DND-41 (cell line): ENCODE data around the gene ZNF497.

Source experiments
- CTCF ChIP-seq: IDR thresholded peaks from 2 replicates; pipeline ENCODE4 v1.5.1; 2012; ENCODE audit warnings: borderline replicate concordance, low read length, moderate library complexity, mild to moderate bottlenecking; ENCODE audit not compliant: poor library complexity, severe bottlenecking; ENCODE audit errors: extremely low read depth
- EZH2 ChIP-seq: IDR thresholded peaks from 3 replicates; pipeline ENCODE4 v1.6.1; 2012; ENCODE audit warnings: borderline replicate concordance, low read depth, mild to moderate bottlenecking, moderate library complexity, low read length, inconsistent platforms; ENCODE audit not compliant: severe bottlenecking

DNA sequence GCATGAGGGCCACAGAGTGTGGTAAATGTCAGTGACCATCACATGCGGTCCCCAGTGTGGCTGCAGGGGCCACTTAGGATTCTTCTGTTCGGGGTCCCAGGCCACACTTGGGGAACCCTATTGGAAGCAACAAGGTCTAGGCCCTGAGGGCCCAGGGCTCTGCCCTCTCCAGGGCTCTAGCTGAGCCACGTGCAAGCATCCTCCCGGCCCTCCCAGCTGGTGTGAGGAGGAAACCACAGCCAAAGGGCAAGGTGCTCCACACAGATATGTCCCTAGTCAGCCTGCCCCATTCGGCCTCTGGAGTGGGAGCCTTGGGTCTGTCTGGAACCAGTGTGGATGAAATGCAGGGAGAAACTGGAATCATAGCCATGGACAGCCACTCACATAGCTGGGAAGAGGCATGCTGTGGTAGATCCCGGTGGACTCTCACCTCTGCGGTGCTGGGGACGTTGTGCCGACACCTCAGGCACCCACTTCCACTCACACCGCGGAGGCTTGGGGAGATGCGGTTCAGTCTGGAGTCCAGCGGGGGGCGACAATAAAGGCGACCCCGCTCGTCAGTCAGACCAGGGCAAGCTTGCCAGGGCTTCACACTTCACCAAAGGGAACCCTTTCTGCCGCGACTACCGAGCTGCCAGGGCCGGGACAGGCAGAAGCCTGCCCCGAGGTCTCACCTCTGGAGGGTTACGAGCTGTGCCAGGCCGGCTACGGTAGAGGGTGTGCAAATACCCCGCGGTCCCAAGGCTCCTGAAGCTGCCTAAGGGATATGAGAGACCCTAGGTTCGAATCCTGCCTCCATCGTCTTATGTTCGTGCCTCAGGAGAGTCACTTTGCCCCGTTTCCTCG is 4.3 kb upstream of the ZNF497 start:
- TF ChIP-seq CTCF (peak; percentile 29), EZH2 (no peak)
